ENCODE measurements around the gene NOLC1. TPM values are rescaled to one million over a fixed set of nuclear protein-coding genes. Genes with fewer than 3 reads are reported as not detected.

NOLC1 gene
- total and polyA plus RNA-seq, 2 of the 13 experiments (the other 11 are each of a cell fraction or from before 2014, with no cell fraction given) = 50.6 to 81.0 TPM

GRCh38 chr10:102208311-102209035 lies 56.3 kb downstream of the NOLC1 start (continued):
- TF ChIP-seq, protein P1, sequence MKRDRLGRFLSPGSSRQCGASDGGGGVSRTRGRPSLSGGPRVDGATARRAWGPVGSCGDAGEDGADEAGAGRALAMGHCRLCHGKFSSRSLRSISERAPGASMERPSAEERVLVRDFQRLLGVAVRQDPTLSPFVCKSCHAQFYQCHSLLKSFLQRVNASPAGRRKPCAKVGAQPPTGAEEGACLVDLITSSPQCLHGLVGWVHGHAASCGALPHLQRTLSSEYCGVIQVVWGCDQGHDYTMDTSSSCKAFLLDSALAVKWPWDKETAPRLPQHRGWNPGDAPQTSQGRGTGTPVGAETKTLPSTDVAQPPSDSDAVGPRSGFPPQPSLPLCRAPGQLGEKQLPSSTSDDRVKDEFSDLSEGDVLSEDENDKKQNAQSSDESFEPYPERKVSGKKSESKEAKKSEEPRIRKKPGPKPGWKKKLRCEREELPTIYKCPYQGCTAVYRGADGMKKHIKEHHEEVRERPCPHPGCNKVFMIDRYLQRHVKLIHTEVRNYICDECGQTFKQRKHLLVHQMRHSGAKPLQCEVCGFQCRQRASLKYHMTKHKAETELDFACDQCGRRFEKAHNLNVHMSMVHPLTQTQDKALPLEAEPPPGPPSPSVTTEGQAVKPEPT (CRISPR knock-in tag; IDR thresholded peaks at IDR 0.05; ENCODE audit: low read depth) = no peak
- TF ChIP-seq, protein P2, sequence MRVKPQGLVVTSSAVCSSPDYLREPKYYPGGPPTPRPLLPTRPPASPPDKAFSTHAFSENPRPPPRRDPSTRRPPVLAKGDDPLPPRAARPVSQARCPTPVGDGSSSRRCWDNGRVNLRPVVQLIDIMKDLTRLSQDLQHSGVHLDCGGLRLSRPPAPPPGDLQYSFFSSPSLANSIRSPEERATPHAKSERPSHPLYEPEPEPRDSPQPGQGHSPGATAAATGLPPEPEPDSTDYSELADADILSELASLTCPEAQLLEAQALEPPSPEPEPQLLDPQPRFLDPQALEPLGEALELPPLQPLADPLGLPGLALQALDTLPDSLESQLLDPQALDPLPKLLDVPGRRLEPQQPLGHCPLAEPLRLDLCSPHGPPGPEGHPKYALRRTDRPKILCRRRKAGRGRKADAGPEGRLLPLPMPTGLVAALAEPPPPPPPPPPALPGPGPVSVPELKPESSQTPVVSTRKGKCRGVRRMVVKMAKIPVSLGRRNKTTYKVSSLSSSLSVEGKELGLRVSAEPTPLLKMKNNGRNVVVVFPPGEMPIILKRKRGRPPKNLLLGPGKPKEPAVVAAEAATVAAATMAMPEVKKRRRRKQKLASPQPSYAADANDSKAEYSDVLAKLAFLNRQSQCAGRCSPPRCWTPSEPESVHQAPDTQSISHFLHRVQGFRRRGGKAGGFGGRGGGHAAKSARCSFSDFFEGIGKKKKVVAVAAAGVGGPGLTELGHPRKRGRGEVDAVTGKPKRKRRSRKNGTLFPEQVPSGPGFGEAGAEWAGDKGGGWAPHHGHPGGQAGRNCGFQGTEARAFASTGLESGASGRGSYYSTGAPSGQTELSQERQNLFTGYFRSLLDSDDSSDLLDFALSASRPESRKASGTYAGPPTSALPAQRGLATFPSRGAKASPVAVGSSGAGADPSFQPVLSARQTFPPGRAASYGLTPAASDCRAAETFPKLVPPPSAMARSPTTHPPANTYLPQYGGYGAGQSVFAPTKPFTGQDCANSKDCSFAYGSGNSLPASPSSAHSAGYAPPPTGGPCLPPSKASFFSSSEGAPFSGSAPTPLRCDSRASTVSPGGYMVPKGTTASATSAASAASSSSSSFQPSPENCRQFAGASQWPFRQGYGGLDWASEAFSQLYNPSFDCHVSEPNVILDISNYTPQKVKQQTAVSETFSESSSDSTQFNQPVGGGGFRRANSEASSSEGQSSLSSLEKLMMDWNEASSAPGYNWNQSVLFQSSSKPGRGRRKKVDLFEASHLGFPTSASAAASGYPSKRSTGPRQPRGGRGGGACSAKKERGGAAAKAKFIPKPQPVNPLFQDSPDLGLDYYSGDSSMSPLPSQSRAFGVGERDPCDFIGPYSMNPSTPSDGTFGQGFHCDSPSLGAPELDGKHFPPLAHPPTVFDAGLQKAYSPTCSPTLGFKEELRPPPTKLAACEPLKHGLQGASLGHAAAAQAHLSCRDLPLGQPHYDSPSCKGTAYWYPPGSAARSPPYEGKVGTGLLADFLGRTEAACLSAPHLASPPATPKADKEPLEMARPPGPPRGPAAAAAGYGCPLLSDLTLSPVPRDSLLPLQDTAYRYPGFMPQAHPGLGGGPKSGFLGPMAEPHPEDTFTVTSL (CRISPR knock-in tag; IDR thresholded peaks at IDR 0.05; ENCODE audit: borderline replicate concordance) = no peak
- TF ChIP-seq ZNF678 (CRISPR knock-in tag; IDR thresholded peaks at IDR 0.05) = no peak
- TF ChIP-seq ZNF615 (CRISPR knock-in tag; IDR thresholded peaks at IDR 0.05; ENCODE audit: borderline replicate concordance) = no peak
- TF ChIP-seq ZNF569 (CRISPR knock-in tag; IDR thresholded peaks at IDR 0.05; ENCODE audit: borderline replicate concordance) = no peak
- no peak for TF ChIP-seq ZMAT3 (CRISPR knock-in tag; conservative IDR thresholded peaks at IDR 0.05)
- TF ChIP-seq ZBTB14 (CRISPR knock-in tag; IDR thresholded peaks at IDR 0.05) = no peak
- TF ChIP-seq ZNF12 (CRISPR knock-in tag; IDR thresholded peaks at IDR 0.05) = no peak
- TF ChIP-seq SMAD1 (CRISPR knock-in tag; IDR thresholded peaks at IDR 0.05; ENCODE audit: borderline replicate concordance, low read depth) = no peak
- TF ChIP-seq, protein P3, sequence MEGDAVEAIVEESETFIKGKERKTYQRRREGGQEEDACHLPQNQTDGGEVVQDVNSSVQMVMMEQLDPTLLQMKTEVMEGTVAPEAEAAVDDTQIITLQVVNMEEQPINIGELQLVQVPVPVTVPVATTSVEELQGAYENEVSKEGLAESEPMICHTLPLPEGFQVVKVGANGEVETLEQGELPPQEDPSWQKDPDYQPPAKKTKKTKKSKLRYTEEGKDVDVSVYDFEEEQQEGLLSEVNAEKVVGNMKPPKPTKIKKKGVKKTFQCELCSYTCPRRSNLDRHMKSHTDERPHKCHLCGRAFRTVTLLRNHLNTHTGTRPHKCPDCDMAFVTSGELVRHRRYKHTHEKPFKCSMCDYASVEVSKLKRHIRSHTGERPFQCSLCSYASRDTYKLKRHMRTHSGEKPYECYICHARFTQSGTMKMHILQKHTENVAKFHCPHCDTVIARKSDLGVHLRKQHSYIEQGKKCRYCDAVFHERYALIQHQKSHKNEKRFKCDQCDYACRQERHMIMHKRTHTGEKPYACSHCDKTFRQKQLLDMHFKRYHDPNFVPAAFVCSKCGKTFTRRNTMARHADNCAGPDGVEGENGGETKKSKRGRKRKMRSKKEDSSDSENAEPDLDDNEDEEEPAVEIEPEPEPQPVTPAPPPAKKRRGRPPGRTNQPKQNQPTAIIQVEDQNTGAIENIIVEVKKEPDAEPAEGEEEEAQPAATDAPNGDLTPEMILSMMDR (CRISPR knock-in tag; IDR thresholded peaks at IDR 0.05) = no peak

Data from HepG2 (cell line).